NCI-H524 treated with DMSO at 0.1 percent for 48 hours (cell line): ENCODE measurements around the gene HOMER2.
A peak's percentile ranks its signal among the peaks of the same experiment; 100 is the strongest.
"Not testable (repeated sequence)": the region's sequence is repeated elsewhere in the genome, so short reads cannot be mapped to it uniquely, and the experiment has no call there.

Source experiments
- DNase-seq: peaks from one replicate; lab custom pipeline; 2025; lab: John Stamatoyannopoulos, UW

The HOMER2 gene

DNA sequence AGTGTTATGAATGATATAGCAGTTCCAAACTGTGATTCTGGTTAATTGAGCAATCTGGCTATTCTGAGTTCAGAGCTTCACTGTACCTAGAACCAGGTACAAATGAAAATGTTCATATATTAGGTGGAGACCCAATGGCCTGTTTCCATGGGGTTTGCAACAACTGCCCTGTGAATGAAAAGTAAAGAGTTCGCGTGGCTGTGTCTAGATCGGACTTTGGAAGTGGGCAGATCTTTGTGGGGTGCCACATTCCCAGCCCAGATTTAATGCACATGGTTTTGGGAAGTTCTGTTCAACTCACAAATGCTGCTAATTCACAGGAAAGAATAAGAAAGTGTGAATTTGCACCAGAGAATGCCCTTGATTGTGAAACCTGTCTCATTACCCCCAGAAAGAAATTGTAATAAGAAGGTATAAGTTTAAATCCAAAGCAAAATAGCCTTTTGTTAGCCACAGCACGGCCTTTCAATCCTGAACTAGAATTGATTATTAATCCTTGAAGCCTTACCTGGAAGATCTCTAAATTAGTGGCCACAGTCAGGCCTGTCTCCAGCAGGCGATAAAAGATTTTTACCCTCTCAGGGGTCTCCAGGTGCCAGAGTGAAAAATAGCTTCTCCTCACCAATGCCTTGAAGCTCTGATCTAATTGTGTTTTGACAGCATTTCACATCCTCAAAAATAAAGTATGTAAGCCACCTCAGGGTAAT, 120.5 kb downstream of the HOMER2 start:
- DNase-seq = no peak

DNA sequence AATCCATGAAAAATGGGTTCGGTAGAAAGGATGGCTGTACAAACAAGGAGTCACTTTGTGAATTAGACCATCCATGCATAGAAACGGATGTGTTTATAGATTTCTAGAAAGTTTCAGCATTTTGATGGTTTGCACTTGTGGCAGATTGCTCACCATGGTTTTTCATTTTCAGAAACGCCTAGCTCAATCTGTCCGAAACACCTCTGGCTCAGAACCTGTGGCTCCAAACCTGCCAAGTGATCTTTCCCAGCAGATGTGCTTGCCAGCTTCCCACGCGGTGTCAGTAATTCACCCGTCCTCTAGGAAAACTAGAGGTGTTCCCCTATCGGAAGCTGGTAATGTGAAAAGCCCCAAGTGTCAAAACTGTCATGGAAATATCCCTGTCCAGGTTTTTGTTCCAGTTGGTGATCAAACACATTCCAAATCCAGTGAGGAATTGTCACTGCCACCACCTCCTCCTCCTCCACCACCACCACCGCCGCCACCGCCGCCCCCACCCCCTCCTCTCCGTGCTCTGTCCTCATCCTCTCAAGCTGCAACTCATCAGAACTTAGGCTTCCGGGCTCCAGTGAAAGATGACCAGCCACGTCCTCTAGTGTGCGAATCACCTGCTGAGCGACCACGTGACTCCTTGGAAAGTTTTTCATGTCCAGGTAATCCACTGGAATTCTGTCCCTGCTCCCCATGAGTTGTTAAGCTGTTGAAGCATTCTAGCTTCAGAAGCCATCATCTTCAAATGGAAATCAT, 121.9 kb downstream of the HOMER2 start:
- DNase-seq = no peak

DNA sequence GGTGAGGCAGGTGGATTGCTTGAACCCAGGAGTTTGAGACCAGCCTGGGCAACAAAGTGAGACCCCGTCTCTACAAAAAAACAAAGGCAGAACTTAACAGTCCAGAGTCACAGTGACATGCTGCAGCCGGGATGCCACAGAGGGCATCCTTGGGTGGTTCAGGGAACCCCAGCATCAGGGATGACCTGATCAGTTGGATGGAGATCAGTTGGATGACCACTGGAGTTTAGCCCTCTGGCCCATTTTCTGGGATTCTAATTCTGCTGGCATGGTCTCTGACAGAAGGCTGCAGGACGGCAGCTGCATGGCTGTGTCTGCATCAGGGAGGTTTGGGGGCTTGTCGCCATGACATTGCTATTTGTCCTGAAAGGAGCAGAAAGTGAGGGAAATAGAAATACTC, 123.3 kb downstream of the HOMER2 start:
- DNase-seq = no peak

DNA sequence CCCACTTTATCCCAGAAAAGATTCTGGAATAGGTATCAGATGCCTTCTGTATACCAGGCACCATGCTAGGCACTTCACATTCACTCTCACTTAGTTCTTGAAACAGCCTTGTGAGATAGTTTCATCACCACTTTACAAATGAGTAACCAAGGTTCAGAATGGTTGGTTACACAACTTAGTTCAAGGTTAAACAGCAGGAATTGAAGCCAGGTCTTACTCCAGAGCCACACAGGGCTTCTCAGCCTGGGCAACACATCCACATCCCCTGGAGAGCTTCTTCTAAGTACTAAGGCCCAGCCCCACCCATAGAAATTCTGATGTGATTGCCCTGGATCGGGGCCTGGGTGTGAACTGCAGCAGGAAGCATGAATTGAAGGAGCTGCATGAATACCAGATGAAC, 124.4 kb downstream of the HOMER2 start:
- DNase-seq = no peak

DNA sequence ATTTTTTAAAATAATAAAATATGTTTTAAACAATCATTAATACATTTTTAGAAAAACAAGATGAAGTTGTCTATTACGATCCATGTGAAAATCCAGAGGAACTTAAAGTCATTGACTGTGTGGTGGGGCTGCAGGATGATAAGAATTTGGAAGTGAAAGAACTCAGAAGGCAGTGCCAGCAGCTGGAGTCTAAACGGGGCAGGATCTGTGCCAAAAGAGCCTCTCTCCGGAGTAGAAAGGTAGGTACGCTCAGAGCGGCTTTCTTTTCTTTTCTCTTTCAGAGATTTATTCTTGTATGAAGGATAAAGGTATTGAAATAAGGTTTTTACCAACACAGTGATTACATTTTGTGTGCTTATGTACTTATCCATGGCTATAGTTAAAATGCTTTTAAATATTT, 129.5 kb downstream of the HOMER2 start:
- no peak for DNase-seq

DNA sequence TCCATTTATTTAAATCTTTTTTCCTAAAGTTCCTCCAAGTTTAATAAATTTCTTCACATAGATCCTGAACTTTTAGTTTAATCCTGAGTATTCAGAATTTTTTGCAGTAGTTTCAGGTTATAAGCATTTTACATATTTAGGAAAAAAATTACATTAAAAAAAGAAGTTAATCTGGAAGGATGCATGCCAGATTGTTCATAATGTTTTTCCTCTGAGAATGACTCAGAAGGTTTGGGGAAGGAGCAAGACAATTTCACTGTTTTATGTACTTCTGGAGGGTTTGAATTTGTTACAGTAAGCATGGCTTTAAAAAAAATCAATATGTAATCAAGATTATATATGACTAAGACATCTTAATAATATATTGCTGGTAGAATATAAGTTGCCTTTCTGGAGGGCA, 130.7 kb downstream of the HOMER2 start:
- DNase-seq = not testable (repeated sequence)

DNA sequence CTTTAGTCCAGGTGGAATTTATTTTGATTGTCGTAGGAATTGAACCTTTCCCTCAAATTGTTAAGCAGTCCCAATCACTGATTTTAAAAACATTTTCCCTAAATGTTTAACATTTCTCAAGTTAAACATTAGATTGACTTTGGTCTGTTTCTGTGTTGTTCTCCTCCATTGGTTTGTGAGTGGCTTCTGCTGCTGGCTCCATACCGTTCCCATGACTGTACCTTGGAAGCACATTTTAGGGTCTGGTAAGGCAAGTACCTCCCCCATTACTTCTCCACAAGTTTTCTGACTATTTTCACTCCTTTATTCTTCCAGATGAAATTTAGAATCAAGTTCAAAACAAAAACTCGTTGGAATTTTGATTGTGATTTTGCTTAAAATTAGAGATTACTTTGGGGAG, 131.1 kb downstream of the HOMER2 start:
- not testable (repeated sequence) for DNase-seq

DNA sequence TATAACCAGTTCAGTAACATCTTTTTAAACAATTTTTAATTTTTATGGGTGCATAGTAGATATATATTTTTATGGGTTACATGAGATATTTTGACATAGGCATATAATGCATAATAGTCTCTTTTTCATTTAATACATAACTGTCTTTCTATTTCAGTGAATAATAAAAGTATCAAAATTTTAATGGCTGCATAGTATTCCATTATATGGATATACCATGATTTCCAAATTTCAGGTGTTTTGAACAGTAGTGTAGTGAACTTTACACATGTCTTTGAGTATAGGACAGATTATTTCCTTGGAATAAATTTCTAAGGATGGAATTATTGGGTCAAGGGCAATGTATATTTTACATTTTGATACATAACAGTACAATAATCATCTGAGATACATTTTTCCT, 132.4 kb downstream of the HOMER2 start:
- no peak for DNase-seq

DNA sequence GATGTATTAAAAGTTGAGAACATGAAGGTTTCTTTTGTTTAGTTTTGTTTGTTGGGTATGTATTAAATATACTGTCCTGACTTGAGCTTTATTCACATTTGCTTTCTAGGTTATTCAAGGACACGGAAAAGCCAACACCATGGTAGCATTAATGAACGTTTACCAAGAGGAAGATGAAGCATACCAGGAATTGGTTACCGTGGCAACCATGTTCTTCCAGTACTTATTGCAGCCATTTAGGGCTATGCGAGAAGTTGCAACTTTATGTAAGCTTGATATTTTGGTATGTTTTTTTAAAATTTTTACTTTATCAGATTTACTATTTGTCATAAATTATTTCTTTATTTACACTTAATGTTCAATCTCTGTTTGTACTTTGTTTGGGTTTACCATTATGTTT, 139.5 kb downstream of the HOMER2 start:
- DNase-seq = no peak

DNA sequence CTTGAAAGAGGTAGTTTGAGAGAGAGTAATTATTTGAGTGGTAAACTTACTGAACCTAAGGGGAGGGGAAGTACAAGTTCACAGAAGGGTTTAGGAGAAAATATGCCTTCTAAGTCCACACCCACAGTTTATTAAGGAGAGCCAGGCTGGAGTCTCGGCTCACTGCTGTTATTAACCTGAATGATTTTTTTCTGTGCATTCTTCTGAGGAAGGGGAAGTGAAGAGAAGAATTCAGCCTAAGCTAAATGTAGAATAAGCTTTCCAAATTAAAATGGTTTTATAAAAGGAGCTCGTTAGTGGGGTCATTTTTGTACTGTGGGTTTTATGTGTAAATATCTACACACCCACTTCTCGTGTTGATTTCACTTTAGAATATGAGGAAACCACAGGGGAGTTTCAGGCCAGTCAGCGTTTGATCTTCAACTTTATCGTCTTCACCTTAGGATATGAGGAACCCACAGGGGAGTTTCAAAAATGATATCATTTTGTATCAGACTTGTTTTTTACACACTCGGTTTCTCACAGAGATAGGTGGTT, 141.6 kb downstream of the HOMER2 start:
- DNase-seq = no peak

DNA sequence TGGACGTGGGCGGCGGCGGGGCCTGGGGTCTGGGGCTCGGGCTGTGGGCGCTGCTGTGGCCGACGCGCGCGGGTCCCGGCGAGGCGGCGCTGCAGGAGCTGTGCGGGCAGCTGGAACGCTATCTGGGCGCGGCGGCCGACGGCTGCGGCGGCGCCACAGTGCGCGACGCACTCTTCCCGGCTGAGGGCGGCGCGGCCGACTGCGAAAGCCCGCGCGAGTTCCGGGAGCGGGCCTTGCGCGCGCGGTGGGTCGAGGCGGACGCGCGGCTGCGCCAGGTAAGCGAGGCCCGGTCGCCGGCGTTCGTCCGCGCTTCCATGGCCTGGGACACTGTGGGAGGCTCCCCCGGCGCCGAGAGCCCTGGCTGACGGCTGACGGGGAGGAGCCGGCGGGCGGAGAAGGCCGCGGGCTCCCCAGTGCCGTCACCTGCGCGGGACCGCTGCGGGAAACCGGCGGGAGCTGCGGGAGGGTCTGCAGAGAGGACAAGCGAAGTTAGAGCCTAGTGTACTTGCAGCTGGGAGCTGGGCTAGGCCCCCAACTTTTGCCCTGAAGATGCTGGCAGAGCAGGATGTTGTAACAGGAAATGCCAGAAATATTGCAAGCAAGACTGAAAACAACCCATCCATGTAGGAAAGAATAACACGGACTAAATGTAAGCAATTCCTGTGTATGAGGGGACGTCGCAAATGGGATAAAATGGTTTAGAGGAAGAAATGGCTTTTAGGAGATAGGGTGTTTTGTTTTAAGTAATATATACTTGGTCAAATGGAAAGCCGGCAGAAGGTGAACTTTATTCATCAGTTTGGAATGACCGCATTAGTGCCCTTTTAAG, 142.2 kb downstream of the HOMER2 start:
- DNase-seq = no peak

DNA sequence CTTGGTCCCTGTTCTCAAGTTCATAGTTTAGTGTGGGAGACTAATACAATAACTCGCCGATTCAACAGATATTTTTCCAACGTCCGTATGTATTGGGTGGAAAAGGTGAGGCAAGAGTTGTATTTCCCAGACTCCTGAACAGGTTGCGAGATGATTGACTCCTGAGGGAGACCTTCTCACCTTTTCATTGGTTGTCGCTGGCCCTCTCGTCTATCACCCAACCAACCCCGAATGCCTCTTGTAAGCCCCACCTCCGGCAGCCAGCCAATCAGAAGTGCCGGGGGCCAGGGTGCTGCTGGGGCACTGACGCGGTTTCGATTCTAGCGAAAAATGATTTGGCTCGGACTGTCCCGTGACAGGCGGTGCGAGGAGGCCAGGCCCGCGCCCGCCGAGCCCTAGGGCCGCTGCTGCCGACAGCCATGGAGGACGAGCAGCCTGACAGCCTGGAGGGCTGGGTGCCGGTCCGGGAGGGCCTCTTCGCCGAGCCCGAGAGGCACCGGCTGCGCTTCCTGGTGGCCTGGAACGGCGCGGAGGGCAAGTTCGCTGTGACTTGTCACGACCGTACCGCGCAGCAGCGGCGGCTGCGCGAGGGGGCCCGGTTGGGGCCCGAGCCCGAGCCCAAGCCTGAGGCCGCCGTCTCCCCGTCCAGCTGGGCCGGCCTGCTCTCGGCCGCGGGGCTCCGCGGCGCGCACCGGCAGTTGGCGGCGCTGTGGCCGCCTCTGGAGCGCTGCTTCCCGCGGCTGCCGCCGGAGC, 143.0 kb downstream of the HOMER2 start, which contains the start of gene WHAMM:
WHAMM (plus strand) TSS at position 321 of the 753 bp plus-strand sequence; CDS start at position 420, 99 bp downstream.
- DNase-seq = peak; percentile 82

DNA sequence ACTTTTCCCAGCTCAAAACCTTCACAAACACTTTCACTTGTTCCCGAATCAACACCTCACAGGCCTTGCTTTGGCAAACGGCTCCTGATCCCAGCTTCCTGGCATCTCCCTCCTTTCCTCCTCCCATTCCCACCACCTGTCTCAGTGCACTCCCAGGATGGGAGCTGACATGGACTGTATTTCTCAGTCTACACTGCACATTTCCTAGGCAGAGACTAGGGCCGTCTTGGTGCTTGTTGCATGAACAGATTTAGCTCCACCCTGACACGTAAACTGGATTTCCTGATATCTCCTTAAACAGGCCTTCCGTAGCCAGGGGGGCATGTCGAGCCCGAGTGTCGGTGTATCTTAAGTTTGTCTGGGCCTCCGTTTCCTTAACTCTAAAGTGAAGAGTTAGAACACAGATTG, 143.9 kb downstream of the HOMER2 start:
- no peak for DNase-seq

DNA sequence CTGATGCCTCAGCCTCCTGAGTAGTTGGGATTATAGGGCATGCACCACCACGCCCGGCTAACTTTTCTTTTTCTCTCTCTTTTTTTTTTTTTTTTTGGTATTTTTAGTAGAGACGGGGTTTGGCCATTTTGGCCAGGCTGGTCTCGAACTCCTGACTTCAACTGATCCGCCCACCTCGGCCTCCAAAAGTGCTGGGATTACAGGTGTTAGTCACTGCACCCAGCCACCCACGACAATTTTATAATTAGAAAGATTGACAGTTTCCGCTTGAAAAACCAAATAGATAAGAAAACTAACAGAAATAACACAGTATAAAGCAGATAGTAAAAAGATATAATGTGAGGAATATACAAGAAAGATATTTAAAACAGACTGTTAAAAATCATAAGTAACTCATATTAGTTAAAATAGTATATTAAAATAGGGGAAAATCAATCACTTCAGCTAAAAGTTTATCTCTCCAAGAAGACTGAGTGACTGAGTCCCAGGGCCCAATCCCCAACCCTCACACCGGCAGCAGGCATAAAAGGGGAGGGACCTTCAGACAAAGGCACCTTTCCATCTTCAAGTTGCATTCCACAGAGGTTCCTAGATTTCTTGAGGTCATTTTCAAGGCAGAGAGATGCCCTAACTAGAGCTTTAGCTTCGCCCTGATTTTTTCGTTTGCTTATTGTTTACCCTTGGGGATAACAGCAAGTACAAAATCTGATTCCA, 144.4 kb downstream of the HOMER2 start:
- no peak for DNase-seq

DNA sequence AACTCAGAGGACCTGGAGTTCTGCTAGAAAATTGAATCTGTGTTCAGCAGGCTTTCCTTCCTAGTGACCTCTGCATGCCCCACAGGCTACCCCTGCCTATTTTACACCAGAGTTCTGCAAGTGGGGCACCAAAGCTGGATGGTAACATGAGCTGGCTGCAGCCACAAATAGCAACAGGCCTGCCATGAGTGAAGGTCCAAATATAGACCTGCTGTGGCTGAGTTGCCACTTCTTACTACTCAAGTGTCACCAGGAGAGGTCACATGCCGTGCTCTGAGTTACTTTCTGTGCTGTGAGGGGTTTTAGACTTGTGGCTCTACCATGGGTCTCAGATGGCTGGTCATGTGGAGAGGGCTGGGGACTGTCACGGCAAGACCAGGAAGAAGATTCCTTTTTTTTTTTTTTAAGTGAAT, 146.5 kb downstream of the HOMER2 start, which contains the start of gene FSD2:
FSD2 (minus strand) TSS at position 76 of the 413 bp plus-strand sequence. CDS start 18,679 bp downstream, outside the sequence.
- no peak for DNase-seq

DNA sequence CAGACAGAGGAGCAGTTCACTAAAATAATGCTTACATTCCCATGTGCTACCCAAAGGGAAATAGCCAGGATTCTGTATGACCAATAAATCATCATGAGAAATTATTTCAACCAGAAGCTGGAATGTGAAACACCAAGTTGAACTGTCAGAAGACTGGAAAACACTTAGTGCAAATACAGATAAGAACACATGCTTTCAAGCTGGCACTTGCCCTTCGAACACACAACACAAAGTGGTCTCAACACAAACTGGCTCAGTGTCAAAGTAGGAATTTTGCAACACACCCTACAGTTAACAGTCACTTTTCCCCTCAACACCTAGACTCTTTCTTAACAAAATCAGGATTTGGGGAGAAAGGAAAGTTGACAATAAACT, 148.0 kb downstream of the HOMER2 start:
- no peak for DNase-seq

DNA sequence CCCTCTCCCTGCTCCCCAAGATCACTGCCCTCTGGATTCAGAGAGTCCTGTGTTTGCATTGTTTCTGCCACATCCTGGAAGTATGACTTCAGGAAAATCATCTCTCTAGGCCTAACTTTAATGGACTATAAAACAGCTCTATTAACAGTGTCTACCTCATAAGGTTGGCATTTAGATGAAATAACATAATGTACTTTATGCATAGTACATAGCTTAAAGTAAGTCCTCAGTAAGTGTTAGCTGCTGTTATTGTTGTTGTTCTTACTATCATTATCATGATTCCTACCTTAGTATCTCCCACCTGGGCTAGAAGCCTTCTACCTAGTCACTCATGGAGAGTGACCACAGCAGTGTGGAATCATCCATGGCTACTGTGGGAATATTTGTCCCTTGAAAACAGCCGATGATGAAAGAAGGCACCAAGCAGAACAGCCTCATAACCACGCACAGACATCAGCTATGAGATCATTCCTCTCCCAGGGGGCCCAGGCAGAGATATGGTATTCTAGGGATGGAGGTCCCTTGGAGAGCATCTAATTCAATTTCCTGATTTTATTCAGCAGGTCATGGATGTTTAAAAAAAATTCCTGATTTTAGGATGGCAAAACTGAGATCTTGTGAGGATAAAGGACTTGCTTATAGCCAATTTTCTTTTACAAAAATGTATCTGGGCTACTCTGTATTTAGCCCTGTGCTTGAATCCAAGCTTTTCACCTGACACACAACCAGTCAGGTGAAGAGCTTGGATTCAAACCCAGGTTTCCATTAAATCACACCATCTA, 148.5 kb downstream of the HOMER2 start:
- no peak for DNase-seq

DNA sequence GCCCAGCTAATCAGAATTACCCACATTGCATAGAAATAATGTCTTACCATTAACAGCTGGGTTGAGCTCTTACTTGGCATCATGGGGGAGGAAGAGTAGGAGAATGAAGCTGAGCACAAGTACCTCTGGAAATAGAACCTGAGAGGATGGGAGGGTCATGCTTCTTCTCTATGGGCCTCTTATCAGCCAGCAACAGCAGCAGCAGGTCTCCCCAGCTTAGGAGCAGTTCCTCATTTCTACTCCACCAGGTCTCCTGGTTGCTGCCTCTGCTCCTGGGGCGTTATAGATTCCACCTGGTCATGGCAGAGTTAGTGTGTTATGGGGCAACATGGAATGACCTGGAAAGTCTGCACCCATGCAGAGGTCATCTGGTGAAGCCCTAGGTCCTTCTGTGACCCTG, 150.0 kb downstream of the HOMER2 start:
- DNase-seq = no peak

DNA sequence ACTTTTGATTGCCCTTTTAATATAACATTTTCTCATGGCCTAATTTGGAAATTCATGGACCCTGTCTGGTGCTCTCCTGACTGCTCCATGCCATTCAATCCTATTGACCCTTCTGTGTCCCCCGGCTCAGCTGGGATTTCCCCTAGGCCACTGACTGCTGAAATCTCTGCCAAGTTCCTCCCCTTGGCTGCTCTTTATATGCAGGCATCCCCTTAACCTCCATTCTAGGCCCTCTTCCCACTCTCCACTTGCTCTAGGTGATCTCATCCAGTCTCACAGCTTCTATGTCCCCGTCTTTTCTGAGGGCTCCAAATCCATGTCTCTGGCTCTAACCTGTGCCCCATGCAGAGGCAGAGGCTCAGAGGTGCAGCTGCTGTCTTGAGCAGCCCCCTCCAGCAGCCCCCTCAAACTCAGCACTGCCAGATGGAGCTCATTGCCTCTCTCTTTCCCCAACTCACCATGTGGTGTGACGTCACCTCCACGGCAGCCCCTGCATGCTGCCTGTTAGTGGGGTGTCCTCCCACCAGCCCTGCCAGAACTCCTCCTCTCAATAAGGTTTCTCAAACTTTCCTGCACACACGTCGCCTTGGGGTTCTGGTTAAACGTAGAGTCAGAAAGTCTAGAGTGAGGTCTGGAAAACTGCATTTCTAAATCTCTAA, 153.2 kb downstream of the HOMER2 start:
- no peak for DNase-seq
